HG03571 (cell line): ENCODE data around the gene LSM5.
"Not testable (repeated sequence)": the region's sequence is repeated elsewhere in the genome, so short reads cannot be mapped to it uniquely, and the experiment has no call there.

Experiments used
- ATAC-seq: cut with Tn5 transposase; IDR thresholded peaks from one replicate; pipeline ENCODE4 v1.9.1; 2021; ENCODE audit not compliant: unreplicated experiment

The LSM5 gene

GRCh38 chr7:32506266-32507054, 16.3 kb upstream of the LSM5 start:
- no peak for ATAC-seq

- no peak for ATAC-seq
These were observed 12.5 kb upstream of the LSM5 start for GRCh38 chr7:32502728-32503127.

DNA sequence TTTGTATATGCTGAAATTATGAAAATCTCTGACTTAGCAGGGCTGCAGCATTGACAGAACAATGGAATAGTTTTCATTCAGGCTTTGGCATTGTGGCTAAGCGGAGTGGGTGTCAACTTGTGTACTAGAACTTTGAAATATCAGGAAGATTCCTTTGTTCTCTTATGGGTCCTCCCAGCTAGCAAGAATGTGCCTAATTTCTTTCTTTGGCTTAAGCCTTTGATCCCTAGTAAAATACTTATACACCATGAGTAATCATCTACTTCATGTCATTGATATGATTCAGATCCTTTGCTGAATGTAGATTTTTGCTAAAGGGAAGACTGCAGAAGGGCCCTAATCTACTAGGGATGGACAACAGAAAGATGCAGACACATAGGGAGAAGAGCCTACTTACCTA, 11.3 kb upstream of the LSM5 start:
- no peak for ATAC-seq

- ATAC-seq = no peak
These were observed 10.8 kb upstream of the LSM5 start for GRCh38 chr7:32500922-32501341.

DNA sequence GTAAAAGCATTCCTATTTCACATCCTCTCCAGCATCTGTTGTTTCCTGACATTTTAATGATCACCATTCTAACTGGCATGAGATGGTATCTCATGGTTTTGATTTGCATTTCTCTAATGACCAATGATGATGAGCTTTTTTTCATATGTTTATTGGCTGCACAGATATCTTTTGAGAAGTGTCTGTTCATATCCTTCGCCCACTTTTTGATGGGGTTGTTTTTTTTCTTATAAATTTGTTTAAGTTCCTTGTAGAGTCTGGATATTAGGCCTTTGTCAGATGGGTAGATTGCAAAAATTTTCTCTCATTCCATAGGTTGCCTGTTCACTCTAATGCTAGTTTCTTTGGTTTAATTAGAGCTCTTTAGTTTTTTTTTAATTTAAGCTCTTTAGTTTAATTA, 10.0 kb upstream of the LSM5 start:
- not testable (repeated sequence) for ATAC-seq

DNA sequence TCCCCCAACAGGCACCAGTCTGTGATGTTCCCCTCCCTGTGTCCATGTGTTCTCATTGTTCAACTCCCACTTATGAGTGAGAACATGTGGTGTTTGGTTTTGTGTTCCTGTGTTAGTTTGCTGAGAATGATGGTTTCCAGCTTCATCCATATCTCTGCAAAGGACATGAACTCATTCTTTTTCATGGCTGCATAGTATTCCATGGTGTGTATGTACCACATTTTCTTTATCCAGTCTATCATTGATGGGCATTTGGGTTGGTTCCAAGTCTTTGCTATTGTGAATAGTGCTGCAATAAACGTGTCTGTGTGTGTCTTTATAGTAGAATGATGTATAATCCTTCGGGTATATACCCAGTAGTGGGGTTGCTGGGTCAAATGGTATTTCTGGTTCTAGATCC, 9.6 kb upstream of the LSM5 start:
- not testable (repeated sequence) for ATAC-seq

DNA sequence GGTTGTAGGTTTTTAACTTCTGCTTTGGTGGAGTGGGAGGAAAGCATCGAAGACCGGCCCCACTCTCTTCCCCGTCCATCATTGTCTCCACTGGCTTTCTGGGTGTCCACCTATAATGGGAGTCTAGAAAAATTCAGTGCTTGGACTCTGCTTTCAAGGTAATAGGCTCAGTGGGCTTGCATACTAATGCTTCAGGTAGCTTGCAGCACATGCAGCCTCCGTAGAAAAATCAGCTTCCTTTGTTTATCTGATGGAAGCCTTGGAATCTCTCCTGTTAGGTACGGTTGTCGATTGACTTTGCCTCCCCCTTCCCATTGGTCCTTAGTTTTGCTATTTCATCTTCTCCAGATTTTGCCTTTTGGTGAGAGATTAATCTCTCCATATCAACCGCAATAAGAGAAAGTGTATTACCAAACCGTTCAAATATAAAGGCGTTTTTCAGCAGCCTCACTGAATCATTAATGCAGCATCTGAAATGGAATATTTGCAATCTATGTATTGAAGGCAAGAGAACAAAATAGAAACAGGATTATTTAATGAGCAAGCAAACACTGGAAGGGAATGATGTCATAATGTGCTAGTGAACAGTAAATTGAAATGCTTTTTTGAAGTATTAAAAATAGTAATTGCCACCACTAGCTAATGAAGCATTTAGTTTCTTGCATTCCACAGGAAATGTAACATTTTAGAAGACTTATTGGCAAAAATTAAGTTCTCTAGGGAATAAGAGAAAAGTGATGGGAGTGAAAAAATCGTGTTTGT, 6.1 kb upstream of the LSM5 start:
- no peak for ATAC-seq

DNA sequence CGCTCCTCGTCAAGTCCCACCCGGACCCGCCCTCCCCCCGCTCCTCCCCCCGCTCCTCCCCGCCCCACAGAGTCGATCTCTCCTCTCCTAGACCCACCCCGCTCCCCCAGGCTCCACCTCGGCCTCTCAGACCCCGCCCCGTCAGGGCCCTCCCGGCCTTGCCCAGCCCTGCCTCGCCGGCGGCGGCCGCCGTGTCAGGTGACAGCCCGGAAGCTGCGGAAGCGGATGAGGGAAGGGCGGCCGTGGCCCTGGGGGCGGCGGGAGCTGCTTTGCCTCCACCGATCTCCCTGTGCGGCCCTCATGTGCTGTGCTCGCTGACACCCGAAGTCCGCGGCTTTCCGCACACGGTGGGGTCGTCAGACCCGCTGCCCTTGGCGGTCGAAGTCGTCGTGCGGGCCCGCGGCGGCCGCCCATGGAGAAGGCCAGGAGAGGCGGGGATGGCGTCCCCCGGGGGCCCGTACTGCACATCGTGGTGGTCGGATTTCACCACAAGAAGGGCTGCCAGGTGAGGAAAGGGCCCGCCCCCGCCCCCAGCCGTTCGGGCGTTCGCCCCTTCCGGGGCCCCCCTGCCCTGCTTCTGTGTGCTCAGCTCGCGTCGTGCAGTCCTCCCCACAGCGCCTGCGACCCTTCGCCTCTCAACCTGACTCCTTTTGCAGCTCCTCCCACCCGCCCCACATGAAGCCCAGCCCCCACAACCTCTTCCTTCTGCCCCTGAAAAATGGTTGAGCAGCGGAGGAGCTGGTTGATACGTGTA, 5.3 kb upstream of the LSM5 start, which contains the start of gene AVL9:
TSS of gene AVL9 (plus strand) at position 192 of the 754 bp plus-strand sequence. CDS start at position 413, 221 bp downstream.
- peak; percentile 96 for ATAC-seq

DNA sequence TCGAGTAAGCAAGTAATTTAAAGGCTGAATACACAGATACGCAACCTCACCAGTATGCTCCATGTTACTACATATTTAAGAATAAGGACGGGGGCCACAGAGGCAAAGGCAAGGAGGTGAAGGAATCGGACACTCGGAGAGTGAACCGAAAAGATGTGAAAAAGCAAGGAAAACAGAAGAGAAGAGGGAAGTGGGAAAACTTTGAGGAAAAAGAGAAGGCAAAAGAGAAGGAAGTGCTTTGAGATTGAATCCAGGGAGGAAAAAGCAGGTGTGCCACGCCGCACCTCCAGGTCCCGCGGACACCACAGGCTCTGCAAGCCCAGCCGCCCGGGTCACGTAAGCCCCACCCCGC, 4.7 kb upstream of the LSM5 start:
- peak; percentile 5 for ATAC-seq

DNA sequence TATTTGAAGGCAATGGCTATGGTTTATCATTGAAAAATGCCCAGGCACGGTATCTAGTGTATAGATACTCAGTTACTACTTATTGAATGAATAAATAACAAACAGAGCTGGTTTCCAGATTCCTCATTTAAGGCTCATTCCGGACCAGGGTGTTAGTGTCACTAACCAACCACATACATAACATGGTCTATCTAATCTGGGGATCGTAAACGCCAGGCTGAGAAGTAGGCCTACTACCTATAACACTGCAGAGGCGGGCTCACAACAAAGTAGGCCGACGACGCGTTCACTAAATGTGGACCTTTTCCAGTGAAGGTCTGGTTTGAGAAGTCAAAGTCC, 423 bp downstream of the LSM5 start:
- ATAC-seq = no peak

- no peak for ATAC-seq
These were observed 8.3 kb downstream of the LSM5 start for GRCh38 chr7:32481921-32482320.

DNA sequence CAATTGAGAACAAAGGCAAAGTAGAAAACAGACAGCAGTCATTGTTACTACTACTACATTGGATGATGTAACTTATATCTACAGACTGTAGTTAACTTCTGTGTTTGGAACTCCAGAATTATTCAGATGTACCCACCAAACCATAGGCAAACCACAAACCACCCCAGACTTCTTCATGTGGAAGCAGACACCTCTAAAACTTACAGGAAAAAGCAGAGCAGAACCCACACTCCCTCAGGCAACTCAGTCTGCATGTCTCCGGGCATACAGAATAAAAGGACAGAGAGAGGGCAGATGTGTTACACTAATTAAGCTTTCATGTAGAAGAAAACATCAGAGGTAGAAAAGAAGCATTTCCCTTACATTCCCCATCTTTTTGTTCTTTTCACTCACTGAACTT, 9.0 kb downstream of the LSM5 start:
- ATAC-seq = no peak

DNA sequence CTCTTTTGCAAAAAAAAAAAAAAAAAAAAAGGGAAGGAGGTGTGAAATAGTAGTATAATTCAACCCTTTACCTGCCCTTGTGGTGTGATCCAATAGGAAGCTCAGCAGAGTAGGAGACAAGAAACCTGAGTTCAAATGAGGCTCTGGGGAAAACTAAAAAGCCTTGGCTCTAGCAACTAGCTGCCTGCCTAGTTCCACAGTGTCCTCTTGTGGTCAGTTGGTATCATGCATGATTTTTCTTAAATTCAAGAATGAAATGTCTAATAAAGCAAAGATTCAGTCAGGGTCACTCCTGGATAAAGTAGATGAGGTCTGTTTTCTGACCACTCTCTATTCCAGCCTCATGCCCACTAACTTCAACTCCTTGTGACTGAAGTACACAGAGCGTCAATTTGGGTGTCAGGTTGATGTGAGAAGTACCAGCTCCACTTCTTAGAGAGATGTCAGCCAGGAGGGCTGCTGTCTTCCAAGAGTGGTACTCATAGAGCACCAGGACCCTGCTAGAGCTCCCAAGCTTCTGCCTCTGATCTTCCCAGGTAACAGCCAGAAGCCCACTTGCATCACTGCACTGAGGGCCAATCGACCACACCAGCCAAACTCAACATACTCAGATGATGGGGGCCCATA, 10.5 kb downstream of the LSM5 start:
- no peak for ATAC-seq

- ATAC-seq = no peak
These were observed 12.6 kb downstream of the LSM5 start for GRCh38 chr7:32477649-32477980.

- no peak for ATAC-seq
These were observed 13.1 kb downstream of the LSM5 start for GRCh38 chr7:32476816-32477648.

DNA sequence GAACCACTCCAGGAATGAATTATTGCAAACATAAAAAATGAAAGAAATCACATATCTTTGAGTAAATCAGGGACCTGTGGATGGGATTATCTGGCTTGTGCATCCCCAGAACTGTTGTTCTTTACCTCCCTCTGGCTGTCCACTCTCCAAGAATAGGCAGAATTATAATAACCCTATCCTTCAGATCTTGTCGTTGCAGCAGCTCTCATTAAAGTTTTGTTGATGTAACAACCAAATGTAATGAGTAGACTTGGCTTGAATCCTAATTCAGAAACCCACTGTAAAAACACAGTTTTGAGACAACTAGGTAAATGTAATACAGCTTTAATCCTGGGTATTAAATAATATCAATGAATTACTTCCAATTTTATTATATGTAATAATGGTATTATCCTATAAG, 16.2 kb downstream of the LSM5 start:
- ATAC-seq = no peak

DNA sequence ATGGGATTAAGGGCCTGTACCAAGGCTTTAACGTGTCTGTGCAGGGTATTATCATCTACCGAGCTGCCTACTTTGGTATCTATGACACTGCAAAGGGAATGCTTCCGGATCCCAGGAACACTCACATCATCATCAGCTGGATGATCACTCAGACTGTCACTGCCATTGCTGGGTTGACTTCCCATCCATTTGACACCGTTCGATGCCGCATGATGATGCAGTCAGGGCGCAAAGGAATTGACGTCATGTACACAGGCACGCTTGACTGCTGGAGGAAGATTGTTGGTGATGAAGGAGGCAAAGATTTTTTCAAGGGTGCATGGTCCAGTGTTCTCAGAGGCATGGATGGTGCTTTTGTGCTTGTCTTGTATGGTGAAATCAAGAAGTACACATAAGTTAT, 18.2 kb downstream of the LSM5 start:
- ATAC-seq = no peak

GRCh38 chr7:32470871-32471270, 19.3 kb downstream of the LSM5 start:
- no peak for ATAC-seq

- not testable (repeated sequence) for ATAC-seq
These were observed 20.2 kb downstream of the LSM5 start for GRCh38 chr7:32470004-32470403.

- ATAC-seq = not testable (repeated sequence)
These were observed 25.4 kb downstream of the LSM5 start for GRCh38 chr7:32464641-32465416.
